IMR-90 (cell line): ENCODE data around the gene MYO9B. TPM values are rescaled to one million over a fixed set of nuclear protein-coding genes. Genes with fewer than 3 reads are reported as not detected.

ENCODE experiments used
- ATAC-seq: fragments of 200-7000 bp; cut with Tn5 transposase; 2 replicates; pipeline ENCODE4 v1.9.1; 2020; ENCODE audit warnings: low read depth, mild to moderate bottlenecking, moderate library complexity
- BruUV-seq: library from RNA; stranded (reverse); fragments of 400-500 nt; replicated peaks from 2 replicates; lab custom pipeline; 2021; lab: Mats Ljungman, UMichigan
- CTCF ChIA-PET: fragments of 300-600 bp; formaldehyde crosslinking; extraction: SDS; loops from one replicate; lab custom pipeline; 2021; ENCODE audit warnings: antibody characterized with exemption; lab: Yijun Ruan, JAX
- POLR2A ChIA-PET: fragments of 300-600 bp; sonication (Branson Sonifier 250); formaldehyde crosslinking; loops from one replicate; lab custom pipeline; 2022; ENCODE audit warnings: antibody characterized with exemption; ENCODE audit not compliant: unreplicated experiment; lab: Charles Lee
- DNase-seq: peaks from one replicate; pipeline ENCODE4 v3.0.0; 2013
- H2AFZ ChIP-seq: replicated peaks from 2 replicates; pipeline ENCODE3; 2013; ENCODE audit warnings: low read length, mild to moderate bottlenecking; ENCODE audit not compliant: poor library complexity
- H2AK5ac ChIP-seq: 2 replicates; pipeline ENCODE4 v1.6.1; 2013; ENCODE audit warnings: low read depth, low read length, inconsistent platforms
- H2AK9ac ChIP-seq: replicated peaks from 2 replicates; pipeline ENCODE3; 2013; ENCODE audit warnings: mild to moderate bottlenecking, low read depth, low read length, moderate library complexity; ENCODE audit not compliant: poor library complexity
- H2BK120ac ChIP-seq: 2 replicates; pipeline ENCODE4 v1.6.1; 2013; ENCODE audit warnings: low read depth, low read length, inconsistent platforms
- H2BK15ac ChIP-seq: 3 replicates; pipeline ENCODE4 v1.6.1; 2013; ENCODE audit warnings: low read depth, low read length, inconsistent platforms
- H2BK20ac ChIP-seq: 2 replicates; pipeline ENCODE4 v1.6.1; 2013; ENCODE audit warnings: low read depth, mild to moderate bottlenecking, inconsistent platforms, low read length, moderate library complexity
- H2BK5ac ChIP-seq: 2 replicates; pipeline ENCODE4 v1.6.1; 2013; ENCODE audit warnings: mild to moderate bottlenecking, low read depth, low read length, inconsistent platforms; ENCODE audit not compliant: poor library complexity, severe bottlenecking
- H3K14ac ChIP-seq: replicated peaks from 2 replicates; pipeline ENCODE4 v1.6.1; 2013; ENCODE audit warnings: low read depth, low read length, inconsistent platforms
- H3K18ac ChIP-seq: 2 replicates; pipeline ENCODE4 v1.6.1; 2013; ENCODE audit warnings: low read depth, low read length, control low read depth
- H3K23ac ChIP-seq: 2 replicates; pipeline ENCODE4 v1.6.1; 2013; ENCODE audit warnings: low read depth, low read length, inconsistent platforms
- H3K27ac ChIP-seq: 2 replicates; pipeline ENCODE4 v1.5.1; 2013; ENCODE audit warnings: mild to moderate bottlenecking, control low read depth, low read length; ENCODE audit not compliant: insufficient read depth
- H3K27me3 ChIP-seq: 2 replicates; pipeline ENCODE4 v1.6.1; 2013; ENCODE audit warnings: low read length; ENCODE audit not compliant: control insufficient read depth, insufficient read depth
- H3K36me3 ChIP-seq: 2 replicates; pipeline ENCODE4 v1.6.1; 2013; ENCODE audit warnings: low read length, mixed read lengths; ENCODE audit not compliant: control insufficient read depth, insufficient read depth
- H3K4ac ChIP-seq: 2 replicates; pipeline ENCODE4 v1.6.1; 2013; ENCODE audit warnings: low read depth, low read length, inconsistent platforms
- H3K4me1 ChIP-seq: 2 replicates; pipeline ENCODE4 v1.6.1; 2013; ENCODE audit warnings: low read length, mixed read lengths; ENCODE audit not compliant: control insufficient read depth, insufficient read depth
- H3K4me2 ChIP-seq: 2 replicates; pipeline ENCODE4 v1.6.1; 2013; ENCODE audit warnings: low read depth, mild to moderate bottlenecking, control low read depth, low read length, moderate library complexity
- H3K4me3 ChIP-seq: 2 replicates; pipeline ENCODE4 v1.5.1; 2013; ENCODE audit warnings: low read depth, mild to moderate bottlenecking, control low read depth, low read length, moderate library complexity; ENCODE audit not compliant: insufficient read depth
- H3K56ac ChIP-seq: 2 replicates; pipeline ENCODE4 v1.6.1; 2013; ENCODE audit warnings: low read length, inconsistent platforms; ENCODE audit not compliant: insufficient read depth; ENCODE audit errors: extremely low read depth
- H3K79me1 ChIP-seq, 2 experiments: 2 replicates each; pipeline ENCODE4 v1.6.1; 2013; ENCODE audit warnings: low read length in 2 of 2, inconsistent platforms in 1 of 2, low read depth in 1 of 2
- H3K9ac ChIP-seq: 2 replicates; pipeline ENCODE4 v1.6.1; 2013; ENCODE audit warnings: low read depth, low read length, control low read depth
- H3K9me1 ChIP-seq: 2 replicates; pipeline ENCODE4 v1.6.1; 2013; ENCODE audit warnings: low read length, inconsistent platforms; ENCODE audit not compliant: insufficient read depth
- H3K9me3 ChIP-seq: 2 replicates; pipeline ENCODE4 v1.6.1; 2013; ENCODE audit warnings: low read length; ENCODE audit not compliant: control insufficient read depth, insufficient read depth
- H4K20me1 ChIP-seq: 2 replicates; pipeline ENCODE4 v1.6.1; 2013; ENCODE audit warnings: low read length, inconsistent platforms; ENCODE audit not compliant: insufficient read depth
- H4K5ac ChIP-seq: 2 replicates; pipeline ENCODE4 v1.6.1; 2013; ENCODE audit warnings: mild to moderate bottlenecking, low read depth, low read length, control low read depth
- H4K8ac ChIP-seq, 2 experiments: 2 replicates each; pipeline ENCODE4 v1.6.1; 2013; ENCODE audit warnings: low read depth in 2 of 2, low read length in 2 of 2, control low read depth in 1 of 2, inconsistent platforms in 1 of 2
- H4K91ac ChIP-seq: 2 replicates; pipeline ENCODE4 v1.6.1; 2013; ENCODE audit warnings: low read depth, low read length, inconsistent platforms; ENCODE audit not compliant: insufficient read depth
- BHLHE40 ChIP-seq: fragments of 150-350 bp; IDR thresholded peaks from 2 replicates; pipeline ENCODE4 v1.6.1; 2016; ENCODE audit warnings: mild to moderate bottlenecking, low read depth, low read length
- CEBPB ChIP-seq: IDR thresholded peaks from 2 replicates; pipeline ENCODE4 v1.6.1; 2012; ENCODE audit warnings: low read depth, low read length, improper control_type of control experiment
- CHD1 ChIP-seq: IDR thresholded peaks from 2 replicates; pipeline ENCODE4 v1.6.1; 2012; ENCODE audit warnings: low read depth, low read length, improper control_type of control experiment
- FOS ChIP-seq: fragments of 150-350 bp; IDR thresholded peaks from 2 replicates; pipeline ENCODE4 v1.6.1; 2016; ENCODE audit warnings: low read depth, low read length
- MAFK ChIP-seq: IDR thresholded peaks from 2 replicates; pipeline ENCODE4 v1.6.1; 2012; ENCODE audit warnings: low read depth, low read length, improper control_type of control experiment
- MAZ ChIP-seq: IDR thresholded peaks from 2 replicates; pipeline ENCODE4 v1.6.1; 2012; ENCODE audit warnings: low read depth, mild to moderate bottlenecking, low read length, improper control_type of control experiment, moderate library complexity, borderline replicate concordance
- MXI1 ChIP-seq: IDR thresholded peaks from 2 replicates; pipeline ENCODE4 v1.6.1; 2012; ENCODE audit warnings: low read depth, mild to moderate bottlenecking, low read length, moderate library complexity, borderline replicate concordance
- NFE2L2 ChIP-seq: fragments of 150-350 bp; IDR thresholded peaks from 2 replicates; pipeline ENCODE4 v1.6.1; 2016; ENCODE audit warnings: low read depth, mild to moderate bottlenecking, low read length
- POLR2A ChIP-seq: IDR thresholded peaks from 2 replicates; pipeline ENCODE4 v1.6.1; 2012; ENCODE audit warnings: mild to moderate bottlenecking, low read depth, low read length
- RAD21 ChIP-seq: IDR thresholded peaks from 2 replicates; pipeline ENCODE4 v1.6.1; 2012; ENCODE audit warnings: low read length, improper control_type of control experiment
- RCOR1 ChIP-seq: IDR thresholded peaks from 2 replicates; pipeline ENCODE4 v1.6.1; 2012; ENCODE audit warnings: mild to moderate bottlenecking, low read length, improper control_type of control experiment; ENCODE audit not compliant: insufficient replicate concordance
- RFX5 ChIP-seq: IDR thresholded peaks from 2 replicates; pipeline ENCODE4 v1.8.0; 2012; ENCODE audit warnings: low read depth, mild to moderate bottlenecking, low read length, moderate library complexity
- SMC3 ChIP-seq: fragments of 150-350 bp; IDR thresholded peaks from 2 replicates; pipeline ENCODE4 v1.6.1; 2016; ENCODE audit warnings: low read depth, mild to moderate bottlenecking, antibody characterized with exemption, low read length, moderate library complexity
- WGBS, 2 experiments: methylation state at CpG; one replicate each; pipeline versions ENCODE4 v1.1.5 to v1.1.7; 2013; ENCODE audit warnings: missing lambda C conversion rate in 2 of 2; ENCODE audit not compliant: insufficient read length in 1 of 2; ENCODE audit errors: extremely low coverage in 2 of 2; 5-methylcytosine and 5-hydroxymethylcytosine counted together
- dilution Hi-C: fragments of 300-500 bp; cut with HindIII; formaldehyde crosslinking; loops from one replicate; pipeline ENCODE4 v1.14.3; 2018; ENCODE audit warnings: low sequenced_read_pairs; ENCODE audit not compliant: unreplicated experiment
- in situ Hi-C: fragments of 300-500 bp; cut with MboI; formaldehyde crosslinking; loops from 3 replicates; pipeline ENCODE4 v1.14.3; 2019; ENCODE audit warnings: low sequenced_read_pairs, inconsistent platforms, mixed read lengths
- intact Hi-C: fragments of 100-400 bp; cut with micrococcal nuclease; formaldehyde crosslinking; loops from 2 replicates; pipeline ENCODE4 v1.10.0; 2022
- polyA plus RNA-seq, 3 experiments: library from polyadenylated mRNA; depleted of rRNA; stranded (reverse); fragments of >200 nt; gene quantifications; 2 replicates each; pipeline ENCODE4 v1.2.3, GENCODE V29; 2012; ENCODE audit warnings: low replicate concordance in 1 of 3
- total RNA-seq: library from RNA; depleted of rRNA; stranded (reverse); fragments of >200 nt; gene quantifications from 2 replicates; pipeline ENCODE4 v1.2.3, GENCODE V29; 2012
- TF ChIP-seq, protein P1 (sequence below): conservative IDR thresholded peaks from 2 replicates; pipeline ENCODE4 v1.5.1; 2012; ENCODE audit warnings: mild to moderate bottlenecking, low read depth, low read length, improper control_type of control experiment
- TF ChIP-seq, protein P2 (sequence below): fragments of 150-350 bp; IDR thresholded peaks from 2 replicates; pipeline ENCODE4 v1.6.1; 2017; ENCODE audit warnings: mild to moderate bottlenecking, antibody characterized with exemption, low read length, low read depth
- TF ChIP-seq, protein P3 (sequence below): fragments of 150-350 bp; IDR thresholded peaks from 2 replicates; pipeline ENCODE4 v1.6.1; 2016; ENCODE audit warnings: low read depth, mild to moderate bottlenecking, low read length, moderate library complexity, borderline replicate concordance

MYO9B gene
- total and polyA plus RNA-seq, 2 of the 4 experiments (the other 2 are of a cell fraction) = 61.8 to 77.8 TPM

DNA sequence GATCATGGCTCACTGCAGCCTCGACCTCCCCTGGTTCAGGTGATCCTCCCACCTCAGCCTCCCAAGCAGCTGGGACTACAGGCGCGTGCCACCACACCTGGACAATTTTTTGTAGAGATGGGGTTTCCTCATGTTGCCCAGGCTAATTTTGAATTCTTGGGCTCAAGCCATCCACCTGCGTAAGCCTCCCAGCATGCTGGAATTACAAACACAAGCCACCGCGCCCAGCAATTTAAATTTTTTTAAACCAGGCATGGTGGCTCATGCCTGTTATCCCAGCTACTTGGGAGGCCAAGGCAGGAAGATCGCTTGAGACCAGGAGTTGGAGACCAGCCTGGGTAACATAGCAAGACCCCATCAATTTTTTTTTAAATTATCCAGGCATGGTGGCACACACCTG lies 79.7 kb downstream of the MYO9B start:
- no TSS peak for BruUV-seq
- H4K5ac ChIP-seq = no peak overlapping the region

More for the DNA sequence above, 79.7 kb downstream of the MYO9B start:
- no peak overlapping the region for H3K4me3 ChIP-seq
- H3K18ac ChIP-seq = no peak overlapping the region
- 0 out of 2 replicates have a peak, but pooled peaks cover 7% of the 10 kb centered on the region for H3K9me1 ChIP-seq
- POLR2A ChIA-PET = no interaction called here
- H4K91ac ChIP-seq = no peak overlapping the region
- no peak overlapping the region for H2AK5ac ChIP-seq
- H2BK120ac ChIP-seq = no peak overlapping the region
- DNase-seq (no peak), ATAC-seq (no peak)
- no peak for TF ChIP-seq RAD21
- TF ChIP-seq SMC3 = no peak
- no peak for TF ChIP-seq MAFK
- no peak for TF ChIP-seq CEBPB
- TF ChIP-seq FOS = no peak
- no peak for TF ChIP-seq MXI1
- TF ChIP-seq, protein P1, sequence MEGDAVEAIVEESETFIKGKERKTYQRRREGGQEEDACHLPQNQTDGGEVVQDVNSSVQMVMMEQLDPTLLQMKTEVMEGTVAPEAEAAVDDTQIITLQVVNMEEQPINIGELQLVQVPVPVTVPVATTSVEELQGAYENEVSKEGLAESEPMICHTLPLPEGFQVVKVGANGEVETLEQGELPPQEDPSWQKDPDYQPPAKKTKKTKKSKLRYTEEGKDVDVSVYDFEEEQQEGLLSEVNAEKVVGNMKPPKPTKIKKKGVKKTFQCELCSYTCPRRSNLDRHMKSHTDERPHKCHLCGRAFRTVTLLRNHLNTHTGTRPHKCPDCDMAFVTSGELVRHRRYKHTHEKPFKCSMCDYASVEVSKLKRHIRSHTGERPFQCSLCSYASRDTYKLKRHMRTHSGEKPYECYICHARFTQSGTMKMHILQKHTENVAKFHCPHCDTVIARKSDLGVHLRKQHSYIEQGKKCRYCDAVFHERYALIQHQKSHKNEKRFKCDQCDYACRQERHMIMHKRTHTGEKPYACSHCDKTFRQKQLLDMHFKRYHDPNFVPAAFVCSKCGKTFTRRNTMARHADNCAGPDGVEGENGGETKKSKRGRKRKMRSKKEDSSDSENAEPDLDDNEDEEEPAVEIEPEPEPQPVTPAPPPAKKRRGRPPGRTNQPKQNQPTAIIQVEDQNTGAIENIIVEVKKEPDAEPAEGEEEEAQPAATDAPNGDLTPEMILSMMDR = no peak
- no peak for TF ChIP-seq RCOR1
- TF ChIP-seq NFE2L2 = no peak
- TF ChIP-seq, protein P2, sequence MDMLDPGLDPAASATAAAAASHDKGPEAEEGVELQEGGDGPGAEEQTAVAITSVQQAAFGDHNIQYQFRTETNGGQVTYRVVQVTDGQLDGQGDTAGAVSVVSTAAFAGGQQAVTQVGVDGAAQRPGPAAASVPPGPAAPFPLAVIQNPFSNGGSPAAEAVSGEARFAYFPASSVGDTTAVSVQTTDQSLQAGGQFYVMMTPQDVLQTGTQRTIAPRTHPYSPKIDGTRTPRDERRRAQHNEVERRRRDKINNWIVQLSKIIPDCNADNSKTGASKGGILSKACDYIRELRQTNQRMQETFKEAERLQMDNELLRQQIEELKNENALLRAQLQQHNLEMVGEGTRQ = no peak
- TF ChIP-seq POLR2A = no peak
- TF ChIP-seq, protein P3, sequence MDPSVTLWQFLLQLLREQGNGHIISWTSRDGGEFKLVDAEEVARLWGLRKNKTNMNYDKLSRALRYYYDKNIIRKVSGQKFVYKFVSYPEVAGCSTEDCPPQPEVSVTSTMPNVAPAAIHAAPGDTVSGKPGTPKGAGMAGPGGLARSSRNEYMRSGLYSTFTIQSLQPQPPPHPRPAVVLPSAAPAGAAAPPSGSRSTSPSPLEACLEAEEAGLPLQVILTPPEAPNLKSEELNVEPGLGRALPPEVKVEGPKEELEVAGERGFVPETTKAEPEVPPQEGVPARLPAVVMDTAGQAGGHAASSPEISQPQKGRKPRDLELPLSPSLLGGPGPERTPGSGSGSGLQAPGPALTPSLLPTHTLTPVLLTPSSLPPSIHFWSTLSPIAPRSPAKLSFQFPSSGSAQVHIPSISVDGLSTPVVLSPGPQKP = no peak
- no peak for TF ChIP-seq MAZ
- no peak for TF ChIP-seq BHLHE40
- TF ChIP-seq CHD1 = no peak
- no peak for TF ChIP-seq RFX5
- H3K4ac ChIP-seq = no peak overlapping the region
- H3K36me3 ChIP-seq = peaks cover 75% of the 10 kb centered on the region
- H3K4me2 ChIP-seq = no peak overlapping the region
- WGBS, 2 experiments = 100% methylated on average over 2 of the region's 7 CpGs; no CpG with 5 or more reads in 1 of the 2 experiments
- in situ Hi-C loops (no loop called here), dilution Hi-C loops (no loop called here), intact Hi-C loops (no loop called here)
- no peak overlapping the region for H3K23ac ChIP-seq
- no peaks in the 10 kb centered on the region for H3K9me3 ChIP-seq
- no peaks in the 10 kb centered on the region for H3K4me1 ChIP-seq
- no peak overlapping the region for H3K56ac ChIP-seq
- H4K20me1 ChIP-seq = peaks cover 4% of the 10 kb centered on the region
- no peak overlapping the region for H2BK5ac ChIP-seq
- no peak overlapping the region for H2BK20ac ChIP-seq
- no peak overlapping the region for H4K8ac ChIP-seq
- H3K27me3 ChIP-seq = no peaks in the 10 kb centered on the region
- no peak overlapping the region for H2BK15ac ChIP-seq
- no peak overlapping the region for H3K9ac ChIP-seq
- peaks cover 30 to 49% of the 10 kb centered on the region in 2 experiments for H3K79me1 ChIP-seq
- no peak overlapping the region for H2AFZ ChIP-seq
- CTCF ChIA-PET = no interaction called here
- no peak overlapping the region for H2AK9ac ChIP-seq
- H3K14ac ChIP-seq = no peak overlapping the region
- no peak overlapping the region for H3K27ac ChIP-seq
